ENCODE results near the gene USP14. TPM values are rescaled to one million over a fixed set of nuclear protein-coding genes. Genes with fewer than 3 reads are reported as not detected.

The USP14 gene
- polyA plus RNA-seq, 3 donors, result 8.1 to 22.4 (median 17.5) TPM

DNA sequence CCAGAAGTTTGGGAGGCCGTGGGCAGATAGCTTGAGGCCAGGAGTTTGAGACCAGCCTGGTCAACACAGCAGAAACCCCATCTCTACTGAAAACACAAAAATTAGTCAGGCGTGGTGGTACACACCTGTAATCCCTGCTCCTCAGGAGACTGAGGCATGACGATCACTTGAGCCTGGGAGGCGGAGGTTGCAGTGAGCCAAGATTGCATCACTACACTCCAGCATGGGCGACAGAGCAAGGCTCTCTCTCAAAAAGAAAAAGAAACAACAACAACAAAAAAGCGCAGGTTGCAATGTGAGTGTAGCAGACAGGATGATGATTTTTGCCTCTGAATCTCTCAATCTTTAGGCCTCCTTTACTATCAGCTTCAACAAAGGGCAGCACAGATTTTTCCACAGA lies 2.7 kb upstream of the USP14 start:
- DNase-seq, result no peak
- H3K27me3 Mint-ChIP-seq (ENCODE audit: low read depth in 3 of 3), result peaks cover 1 to 8% (median 5%) of the 10 kb centered on the region in 3 donors
- intact Hi-C loops (cut with micrococcal nuclease), result no loop called here
- Histone ChIP-seq H4K20me1 (ENCODE audit: insufficient read depth, low read length) (no peaks in the 10 kb centered on the region), H3K4me2 (replicated peaks; ENCODE audit: extremely low read depth, low read length, poor library complexity, severe bottlenecking) (no peak overlapping the region), H3K9ac (ENCODE audit: insufficient read depth, low read length, poor library complexity, severe bottlenecking) (no peak overlapping the region), H3K9me3 (replicated peaks in 1 of 2; ENCODE audit: control insufficient read depth in 1 of 2, insufficient read depth in 1 of 2, low read length in 2 of 2) (no peaks in the 10 kb centered on the region), H3K27me3 (ENCODE audit: control insufficient read depth in 2 of 2, insufficient read depth in 2 of 2, low read length in 2 of 2) (no peaks in the 10 kb centered on the region), H3K36me3 (replicated peaks in 1 of 2; ENCODE audit: control insufficient read depth in 1 of 2, insufficient read depth in 2 of 2, low read length in 2 of 2) (no peaks in the 10 kb centered on the region), H3K4me1 (ENCODE audit: control insufficient read depth in 1 of 2, insufficient read depth in 2 of 2, low read length in 2 of 2) (peaks cover 10 to 16% of the 10 kb centered on the region in 2 donors), H2AFZ (ENCODE audit: insufficient read depth, low read depth, low read length, poor library complexity, severe bottlenecking) (no peak overlapping the region), H3K79me2 (ENCODE audit: insufficient read depth, low read length) (peaks cover 17% of the 10 kb centered on the region), H3K4me3 (replicated peaks in 1 of 3; ENCODE audit: low read depth in 2 of 3, low read length in 3 of 3) (no peak overlapping the region), H3K27ac (ENCODE audit: low read depth in 1 of 2, low read length in 2 of 2) (no peak overlapping the region)
- no peak overlapping the region for H3K4me3 Mint-ChIP-seq
- H3K36me3 Mint-ChIP-seq, result no peaks in the 10 kb centered on the region
- WGBS (ENCODE audit: insufficient coverage), result 100% methylated on average over 1 of the region's 6 CpGs
- peak overlapping the region in 1 of 7 donors; percentile 10 for H3K27ac Mint-ChIP-seq
- H3K9me3 Mint-ChIP-seq, result no peaks in the 10 kb centered on the region
- H3K4me1 Mint-ChIP-seq, result peaks cover 14% of the 10 kb centered on the region
- TF ChIP-seq, protein P1, sequence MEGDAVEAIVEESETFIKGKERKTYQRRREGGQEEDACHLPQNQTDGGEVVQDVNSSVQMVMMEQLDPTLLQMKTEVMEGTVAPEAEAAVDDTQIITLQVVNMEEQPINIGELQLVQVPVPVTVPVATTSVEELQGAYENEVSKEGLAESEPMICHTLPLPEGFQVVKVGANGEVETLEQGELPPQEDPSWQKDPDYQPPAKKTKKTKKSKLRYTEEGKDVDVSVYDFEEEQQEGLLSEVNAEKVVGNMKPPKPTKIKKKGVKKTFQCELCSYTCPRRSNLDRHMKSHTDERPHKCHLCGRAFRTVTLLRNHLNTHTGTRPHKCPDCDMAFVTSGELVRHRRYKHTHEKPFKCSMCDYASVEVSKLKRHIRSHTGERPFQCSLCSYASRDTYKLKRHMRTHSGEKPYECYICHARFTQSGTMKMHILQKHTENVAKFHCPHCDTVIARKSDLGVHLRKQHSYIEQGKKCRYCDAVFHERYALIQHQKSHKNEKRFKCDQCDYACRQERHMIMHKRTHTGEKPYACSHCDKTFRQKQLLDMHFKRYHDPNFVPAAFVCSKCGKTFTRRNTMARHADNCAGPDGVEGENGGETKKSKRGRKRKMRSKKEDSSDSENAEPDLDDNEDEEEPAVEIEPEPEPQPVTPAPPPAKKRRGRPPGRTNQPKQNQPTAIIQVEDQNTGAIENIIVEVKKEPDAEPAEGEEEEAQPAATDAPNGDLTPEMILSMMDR (IDR thresholded peaks at IDR 0.05), result no peak

- DNase-seq, result no peak
- Mint-ChIP-seq H3K27me3 (ENCODE audit: low read depth in 3 of 3) (peaks cover 1 to 5% (median 1%) of the 10 kb centered on the region in 3 donors), H3K27ac (no peak overlapping the region), H3K4me3 (peak overlapping the region in 1 of 2 donors; percentile 48), H3K9me3 (no peaks in the 10 kb centered on the region), H3K4me1 (peaks cover 20% of the 10 kb centered on the region), H3K36me3 (peaks cover 2 to 6% of the 10 kb centered on the region in 2 donors)
- Histone ChIP-seq H2AFZ (ENCODE audit: insufficient read depth, low read depth, low read length, poor library complexity, severe bottlenecking) (peak overlapping the region; percentile 46), H3K9me3 (replicated peaks in 1 of 2; ENCODE audit: control insufficient read depth in 1 of 2, insufficient read depth in 1 of 2, low read length in 2 of 2) (no peaks in the 10 kb centered on the region), H3K36me3 (replicated peaks in 1 of 2; ENCODE audit: control insufficient read depth in 1 of 2, insufficient read depth in 2 of 2, low read length in 2 of 2) (no peaks in the 10 kb centered on the region), H3K4me2 (replicated peaks; ENCODE audit: extremely low read depth, low read length, poor library complexity, severe bottlenecking) (no peak overlapping the region), H3K4me1 (ENCODE audit: control insufficient read depth in 1 of 2, insufficient read depth in 2 of 2, low read length in 2 of 2) (peaks cover 10 to 16% of the 10 kb centered on the region in 2 donors), H3K9ac (ENCODE audit: insufficient read depth, low read length, poor library complexity, severe bottlenecking) (no peak overlapping the region), H3K27ac (ENCODE audit: low read depth in 1 of 2, low read length in 2 of 2) (no peak overlapping the region), H3K4me3 (replicated peaks in 1 of 3; ENCODE audit: low read depth in 2 of 3, low read length in 3 of 3) (no peak overlapping the region), H3K27me3 (ENCODE audit: control insufficient read depth in 2 of 2, insufficient read depth in 2 of 2, low read length in 2 of 2) (no peaks in the 10 kb centered on the region), H4K20me1 (ENCODE audit: insufficient read depth, low read length) (peaks cover 3% of the 10 kb centered on the region), H3K79me2 (ENCODE audit: insufficient read depth, low read length) (peaks cover 27% of the 10 kb centered on the region)
- intact Hi-C loops (cut with micrococcal nuclease), result no loop called here
- TF ChIP-seq, protein P1 (IDR thresholded peaks at IDR 0.05), result no peak
- WGBS (ENCODE audit: insufficient coverage), result no CpG with 5 or more reads among the region's 6 CpGs
These were observed 1.7 kb upstream of the USP14 start for GRCh38 chr18:156514-157230.
